Neural progenitor cell (in vitro differentiated cells): ENCODE results near the gene ART5.

Source experiments
- EZH2phosphoT487 ChIP-seq: fragments of 200-600 bp; sonication (generic); IDR thresholded peaks from 2 replicates; pipeline ENCODE4 v1.6.1; 2017; ENCODE audit warnings: antibody characterized with exemption
- TF ChIP-seq, protein P1 (sequence below): fragments of 200-600 bp; sonication (generic); IDR thresholded peaks from 2 replicates; pipeline ENCODE4 v1.5.1; 2017; ENCODE audit warnings: antibody characterized with exemption, mild to moderate bottlenecking

DNA sequence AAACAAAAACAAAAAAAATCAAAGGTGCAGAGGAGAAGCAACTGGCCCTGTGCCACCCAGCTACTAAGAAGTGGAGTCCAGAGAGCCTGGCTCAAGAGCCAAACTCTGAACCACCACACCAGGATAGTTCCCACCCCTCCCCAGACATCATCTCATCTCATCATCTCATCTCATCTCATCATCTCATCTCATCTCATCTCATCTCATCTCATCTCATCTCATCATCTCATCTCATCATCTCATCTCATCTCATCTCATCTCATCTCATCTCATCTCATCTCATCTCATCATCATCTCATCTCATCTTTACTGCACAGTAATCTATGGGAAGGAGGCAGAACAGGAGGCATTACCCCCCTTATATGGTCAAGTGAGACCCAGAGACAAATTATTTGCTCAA, 21.1 kb upstream of the ART5 start:
- TF ChIP-seq, protein P1, sequence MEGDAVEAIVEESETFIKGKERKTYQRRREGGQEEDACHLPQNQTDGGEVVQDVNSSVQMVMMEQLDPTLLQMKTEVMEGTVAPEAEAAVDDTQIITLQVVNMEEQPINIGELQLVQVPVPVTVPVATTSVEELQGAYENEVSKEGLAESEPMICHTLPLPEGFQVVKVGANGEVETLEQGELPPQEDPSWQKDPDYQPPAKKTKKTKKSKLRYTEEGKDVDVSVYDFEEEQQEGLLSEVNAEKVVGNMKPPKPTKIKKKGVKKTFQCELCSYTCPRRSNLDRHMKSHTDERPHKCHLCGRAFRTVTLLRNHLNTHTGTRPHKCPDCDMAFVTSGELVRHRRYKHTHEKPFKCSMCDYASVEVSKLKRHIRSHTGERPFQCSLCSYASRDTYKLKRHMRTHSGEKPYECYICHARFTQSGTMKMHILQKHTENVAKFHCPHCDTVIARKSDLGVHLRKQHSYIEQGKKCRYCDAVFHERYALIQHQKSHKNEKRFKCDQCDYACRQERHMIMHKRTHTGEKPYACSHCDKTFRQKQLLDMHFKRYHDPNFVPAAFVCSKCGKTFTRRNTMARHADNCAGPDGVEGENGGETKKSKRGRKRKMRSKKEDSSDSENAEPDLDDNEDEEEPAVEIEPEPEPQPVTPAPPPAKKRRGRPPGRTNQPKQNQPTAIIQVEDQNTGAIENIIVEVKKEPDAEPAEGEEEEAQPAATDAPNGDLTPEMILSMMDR: no peak
- TF ChIP-seq EZH2phosphoT487: no peak
